ENCODE data around the gene LYRM4. TPM values are rescaled to one million over a fixed set of nuclear protein-coding genes. Genes with fewer than 3 reads are reported as not detected.

The LYRM4 gene
- total and polyA plus RNA-seq, 2 experiments from 2014 or later, result 51.0 to 62.0 TPM

DNA sequence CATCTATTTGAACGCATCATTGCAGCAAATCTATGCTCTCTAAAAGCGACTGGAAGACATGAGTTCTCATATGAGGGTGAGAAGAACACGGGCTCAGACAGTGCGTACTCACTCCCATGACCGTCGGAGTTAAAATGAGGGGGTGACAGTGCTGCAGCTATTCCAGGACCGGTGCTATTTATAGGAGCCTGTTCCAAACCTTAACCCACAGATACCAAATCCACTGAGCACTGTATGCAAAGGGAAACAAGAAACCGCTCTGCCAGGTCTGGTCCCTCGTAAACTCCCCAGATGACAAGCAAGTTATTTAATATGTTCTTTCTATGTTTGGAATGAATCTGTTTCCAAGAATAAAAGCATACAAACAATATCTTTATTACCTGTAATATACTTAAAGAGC is 152.7 kb downstream of the LYRM4 start:
- peaks cover 13% of the 10 kb centered on the region for H3K27me3 Mint-ChIP-seq (ENCODE audit: insufficient read depth, low read depth, poor library complexity)
- Histone ChIP-seq H3K4me3 (no peak overlapping the region), H3K27me3 (ENCODE audit: insufficient read depth) (no peaks in the 10 kb centered on the region), H3K9me2 (ENCODE audit: insufficient read depth) (no peaks in the 10 kb centered on the region), H3K79me2 (replicated peaks; ENCODE audit: insufficient read depth) (no peaks in the 10 kb centered on the region), H3F3A (replicated peaks; ENCODE audit: low read depth) (no peaks in the 10 kb centered on the region), H3K4me2 (no peak overlapping the region), H4K20me1 (replicated peaks; ENCODE audit: insufficient read depth) (no peaks in the 10 kb centered on the region), H2AFZ (no peak overlapping the region), H3K4me1 (ENCODE audit: insufficient read depth) (peaks cover 6% of the 10 kb centered on the region; the same call in 1 of the 2 replicates), H3K27ac (ENCODE audit: low read depth) (no peak overlapping the region), H3K36me3 (ENCODE audit: insufficient read depth) (no peaks in the 10 kb centered on the region)
- no peak overlapping the region for H3K27ac Mint-ChIP-seq
- TF ChIP-seq, protein P1, sequence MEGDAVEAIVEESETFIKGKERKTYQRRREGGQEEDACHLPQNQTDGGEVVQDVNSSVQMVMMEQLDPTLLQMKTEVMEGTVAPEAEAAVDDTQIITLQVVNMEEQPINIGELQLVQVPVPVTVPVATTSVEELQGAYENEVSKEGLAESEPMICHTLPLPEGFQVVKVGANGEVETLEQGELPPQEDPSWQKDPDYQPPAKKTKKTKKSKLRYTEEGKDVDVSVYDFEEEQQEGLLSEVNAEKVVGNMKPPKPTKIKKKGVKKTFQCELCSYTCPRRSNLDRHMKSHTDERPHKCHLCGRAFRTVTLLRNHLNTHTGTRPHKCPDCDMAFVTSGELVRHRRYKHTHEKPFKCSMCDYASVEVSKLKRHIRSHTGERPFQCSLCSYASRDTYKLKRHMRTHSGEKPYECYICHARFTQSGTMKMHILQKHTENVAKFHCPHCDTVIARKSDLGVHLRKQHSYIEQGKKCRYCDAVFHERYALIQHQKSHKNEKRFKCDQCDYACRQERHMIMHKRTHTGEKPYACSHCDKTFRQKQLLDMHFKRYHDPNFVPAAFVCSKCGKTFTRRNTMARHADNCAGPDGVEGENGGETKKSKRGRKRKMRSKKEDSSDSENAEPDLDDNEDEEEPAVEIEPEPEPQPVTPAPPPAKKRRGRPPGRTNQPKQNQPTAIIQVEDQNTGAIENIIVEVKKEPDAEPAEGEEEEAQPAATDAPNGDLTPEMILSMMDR (conservative IDR thresholded peaks at IDR 0.05; ENCODE audit: low read depth in 2 of 2), result no peak
- no peak for TF ChIP-seq ZNF331 (CRISPR knock-in tag; IDR thresholded peaks at IDR 0.05; ENCODE audit: low read depth)
- no peak for TF ChIP-seq EZH2 (IDR thresholded peaks at IDR 0.05; ENCODE audit: low read depth, unreplicated experiment)
- TF ChIP-seq, protein P2, sequence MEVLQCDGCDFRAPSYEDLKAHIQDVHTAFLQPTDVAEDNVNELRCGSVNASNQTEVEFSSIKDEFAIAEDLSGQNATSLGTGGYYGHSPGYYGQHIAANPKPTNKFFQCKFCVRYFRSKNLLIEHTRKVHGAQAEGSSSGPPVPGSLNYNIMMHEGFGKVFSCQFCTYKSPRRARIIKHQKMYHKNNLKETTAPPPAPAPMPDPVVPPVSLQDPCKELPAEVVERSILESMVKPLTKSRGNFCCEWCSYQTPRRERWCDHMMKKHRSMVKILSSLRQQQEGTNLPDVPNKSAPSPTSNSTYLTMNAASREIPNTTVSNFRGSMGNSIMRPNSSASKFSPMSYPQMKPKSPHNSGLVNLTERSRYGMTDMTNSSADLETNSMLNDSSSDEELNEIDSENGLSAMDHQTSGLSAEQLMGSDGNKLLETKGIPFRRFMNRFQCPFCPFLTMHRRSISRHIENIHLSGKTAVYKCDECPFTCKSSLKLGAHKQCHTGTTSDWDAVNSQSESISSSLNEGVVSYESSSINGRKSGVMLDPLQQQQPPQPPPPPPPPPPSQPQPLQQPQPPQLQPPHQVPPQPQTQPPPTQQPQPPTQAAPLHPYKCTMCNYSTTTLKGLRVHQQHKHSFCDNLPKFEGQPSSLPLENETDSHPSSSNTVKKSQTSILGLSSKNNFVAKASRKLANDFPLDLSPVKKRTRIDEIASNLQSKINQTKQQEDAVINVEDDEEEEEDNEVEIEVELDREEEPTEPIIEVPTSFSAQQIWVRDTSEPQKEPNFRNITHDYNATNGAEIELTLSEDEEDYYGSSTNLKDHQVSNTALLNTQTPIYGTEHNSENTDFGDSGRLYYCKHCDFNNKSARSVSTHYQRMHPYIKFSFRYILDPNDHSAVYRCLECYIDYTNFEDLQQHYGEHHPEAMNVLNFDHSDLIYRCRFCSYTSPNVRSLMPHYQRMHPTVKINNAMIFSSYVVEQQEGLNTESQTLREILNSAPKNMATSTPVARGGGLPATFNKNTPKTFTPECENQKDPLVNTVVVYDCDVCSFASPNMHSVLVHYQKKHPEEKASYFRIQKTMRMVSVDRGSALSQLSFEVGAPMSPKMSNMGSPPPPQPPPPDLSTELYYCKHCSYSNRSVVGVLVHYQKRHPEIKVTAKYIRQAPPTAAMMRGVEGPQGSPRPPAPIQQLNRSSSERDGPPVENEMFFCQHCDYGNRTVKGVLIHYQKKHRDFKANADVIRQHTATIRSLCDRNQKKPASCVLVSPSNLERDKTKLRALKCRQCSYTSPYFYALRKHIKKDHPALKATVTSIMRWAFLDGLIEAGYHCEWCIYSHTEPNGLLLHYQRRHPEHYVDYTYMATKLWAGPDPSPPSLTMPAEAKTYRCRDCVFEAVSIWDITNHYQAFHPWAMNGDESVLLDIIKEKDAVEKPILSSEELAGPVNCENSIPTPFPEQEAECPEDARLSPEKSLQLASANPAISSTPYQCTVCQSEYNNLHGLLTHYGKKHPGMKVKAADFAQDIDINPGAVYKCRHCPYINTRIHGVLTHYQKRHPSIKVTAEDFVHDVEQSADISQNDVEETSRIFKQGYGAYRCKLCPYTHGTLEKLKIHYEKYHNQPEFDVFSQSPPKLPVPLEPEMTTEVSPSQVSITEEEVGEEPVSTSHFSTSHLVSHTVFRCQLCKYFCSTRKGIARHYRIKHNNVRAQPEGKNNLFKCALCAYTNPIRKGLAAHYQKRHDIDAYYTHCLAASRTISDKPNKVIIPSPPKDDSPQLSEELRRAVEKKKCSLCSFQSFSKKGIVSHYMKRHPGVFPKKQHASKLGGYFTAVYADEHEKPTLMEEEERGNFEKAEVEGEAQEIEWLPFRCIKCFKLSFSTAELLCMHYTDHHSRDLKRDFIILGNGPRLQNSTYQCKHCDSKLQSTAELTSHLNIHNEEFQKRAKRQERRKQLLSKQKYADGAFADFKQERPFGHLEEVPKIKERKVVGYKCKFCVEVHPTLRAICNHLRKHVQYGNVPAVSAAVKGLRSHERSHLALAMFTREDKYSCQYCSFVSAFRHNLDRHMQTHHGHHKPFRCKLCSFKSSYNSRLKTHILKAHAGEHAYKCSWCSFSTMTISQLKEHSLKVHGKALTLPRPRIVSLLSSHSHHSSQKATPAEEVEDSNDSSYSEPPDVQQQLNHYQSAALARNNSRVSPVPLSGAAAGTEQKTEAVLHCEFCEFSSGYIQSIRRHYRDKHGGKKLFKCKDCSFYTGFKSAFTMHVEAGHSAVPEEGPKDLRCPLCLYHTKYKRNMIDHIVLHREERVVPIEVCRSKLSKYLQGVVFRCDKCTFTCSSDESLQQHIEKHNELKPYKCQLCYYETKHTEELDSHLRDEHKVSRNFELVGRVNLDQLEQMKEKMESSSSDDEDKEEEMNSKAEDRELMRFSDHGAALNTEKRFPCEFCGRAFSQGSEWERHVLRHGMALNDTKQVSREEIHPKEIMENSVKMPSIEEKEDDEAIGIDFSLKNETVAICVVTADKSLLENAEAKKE (CRISPR knock-in tag; IDR thresholded peaks at IDR 0.05), result no peak
- TF ChIP-seq, protein P3, sequence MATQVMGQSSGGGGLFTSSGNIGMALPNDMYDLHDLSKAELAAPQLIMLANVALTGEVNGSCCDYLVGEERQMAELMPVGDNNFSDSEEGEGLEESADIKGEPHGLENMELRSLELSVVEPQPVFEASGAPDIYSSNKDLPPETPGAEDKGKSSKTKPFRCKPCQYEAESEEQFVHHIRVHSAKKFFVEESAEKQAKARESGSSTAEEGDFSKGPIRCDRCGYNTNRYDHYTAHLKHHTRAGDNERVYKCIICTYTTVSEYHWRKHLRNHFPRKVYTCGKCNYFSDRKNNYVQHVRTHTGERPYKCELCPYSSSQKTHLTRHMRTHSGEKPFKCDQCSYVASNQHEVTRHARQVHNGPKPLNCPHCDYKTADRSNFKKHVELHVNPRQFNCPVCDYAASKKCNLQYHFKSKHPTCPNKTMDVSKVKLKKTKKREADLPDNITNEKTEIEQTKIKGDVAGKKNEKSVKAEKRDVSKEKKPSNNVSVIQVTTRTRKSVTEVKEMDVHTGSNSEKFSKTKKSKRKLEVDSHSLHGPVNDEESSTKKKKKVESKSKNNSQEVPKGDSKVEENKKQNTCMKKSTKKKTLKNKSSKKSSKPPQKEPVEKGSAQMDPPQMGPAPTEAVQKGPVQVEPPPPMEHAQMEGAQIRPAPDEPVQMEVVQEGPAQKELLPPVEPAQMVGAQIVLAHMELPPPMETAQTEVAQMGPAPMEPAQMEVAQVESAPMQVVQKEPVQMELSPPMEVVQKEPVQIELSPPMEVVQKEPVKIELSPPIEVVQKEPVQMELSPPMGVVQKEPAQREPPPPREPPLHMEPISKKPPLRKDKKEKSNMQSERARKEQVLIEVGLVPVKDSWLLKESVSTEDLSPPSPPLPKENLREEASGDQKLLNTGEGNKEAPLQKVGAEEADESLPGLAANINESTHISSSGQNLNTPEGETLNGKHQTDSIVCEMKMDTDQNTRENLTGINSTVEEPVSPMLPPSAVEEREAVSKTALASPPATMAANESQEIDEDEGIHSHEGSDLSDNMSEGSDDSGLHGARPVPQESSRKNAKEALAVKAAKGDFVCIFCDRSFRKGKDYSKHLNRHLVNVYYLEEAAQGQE (IDR thresholded peaks at IDR 0.05; ENCODE audit: unreplicated experiment), result no peak
- TF ChIP-seq JUNB (IDR thresholded peaks at IDR 0.05; ENCODE audit: unreplicated experiment), result no peak
- no peak for TF ChIP-seq POLR2AphosphoS5 (IDR thresholded peaks at IDR 0.05; ENCODE audit: low read depth)
- TF ChIP-seq EZH2phosphoT487 (IDR thresholded peaks at IDR 0.05; ENCODE audit: unreplicated experiment), result no peak
- TF ChIP-seq STAT1 (IDR thresholded peaks at IDR 0.05; ENCODE audit: unreplicated experiment), result no peak
- no peak for TF ChIP-seq CREB1 (CRISPR knock-in tag; IDR thresholded peaks at IDR 0.05; ENCODE audit: low read depth)
- H3K36me3 Mint-ChIP-seq (ENCODE audit: low read depth), result peaks cover 9% of the 10 kb centered on the region
- no peak for ATAC-seq
- no peak for DNase-seq (ENCODE audit: low spot score)
- no peaks in the 10 kb centered on the region; the same call in 1 of the 3 replicates for H3K9me3 Mint-ChIP-seq
- H3K4me1 Mint-ChIP-seq, result peaks cover 16% of the 10 kb centered on the region
- no peak overlapping the region for H3K4me3 Mint-ChIP-seq
